Endothelial cell of umbilical vein (primary cell): ENCODE measurements around the gene RNF213. TPM values are rescaled to one million over a fixed set of nuclear protein-coding genes. Genes with fewer than 3 reads are reported as not detected.

Source experiments
- BruUV-seq: library from RNA; stranded (reverse); fragments of 400-500 nt; replicated peaks from 2 replicates; lab custom pipeline; 2021; lab: Mats Ljungman, UMichigan
- CTCF ChIA-PET: fragments of 300-600, 350-600 bp; sonication (Branson Sonifier 250); formaldehyde crosslinking; loops from one replicate; lab custom pipeline; 2021; ENCODE audit warnings: antibody characterized with exemption, inconsistent platforms; lab: Charles Lee
- POLR2A ChIA-PET: fragments of 300-600, 350-600 bp; sonication (Branson Sonifier 250); formaldehyde crosslinking; loops from one replicate; lab custom pipeline; 2021; ENCODE audit warnings: antibody characterized with exemption, inconsistent platforms; lab: Charles Lee
- DNase-seq: peaks from one replicate; pipeline ENCODE4 v3.0.0-alpha.2; 2011; ENCODE audit warnings: low read depth, low spot score
- FAIRE-seq: peaks from 2 replicates; lab custom pipeline; 2011; peaks lifted over from hg19 to GRCh38; lab: Jason Lieb, UNC
- H2AFZ ChIP-seq: 2 replicates; pipeline ENCODE4 v1.6.0; 2012; ENCODE audit warnings: low read depth, low read length, control low read depth, inconsistent platforms
- H3K27ac ChIP-seq: 2 replicates; pipeline ENCODE4 v1.5.1; 2011; ENCODE audit warnings: low read depth, mild to moderate bottlenecking, control low read depth, low read length, moderate library complexity; ENCODE audit not compliant: insufficient read depth
- H3K27me3 ChIP-seq, 2 experiments: 2 replicates each; pipeline versions ENCODE4 v1.6.0 to v1.6.1; 2011; ENCODE audit warnings: low read length in 2 of 2, mixed read lengths in 1 of 2; ENCODE audit not compliant: control insufficient read depth in 2 of 2, insufficient read depth in 2 of 2
- H3K36me3 ChIP-seq, 2 experiments: 2 replicates in 1 of 2; 3 replicates in 1 of 2; pipeline ENCODE4 v1.5.1; 2011; ENCODE audit warnings: low read length in 2 of 2, mild to moderate bottlenecking in 1 of 2, moderate library complexity in 1 of 2; ENCODE audit not compliant: control insufficient read depth in 2 of 2, insufficient read depth in 2 of 2; ENCODE audit errors: extremely low read depth in 1 of 2
- H3K4me1 ChIP-seq: 3 replicates; pipeline ENCODE4 v1.5.1; 2011; ENCODE audit warnings: mild to moderate bottlenecking, low read length; ENCODE audit not compliant: control insufficient read depth, insufficient read depth; ENCODE audit errors: extremely low read depth
- H3K4me2 ChIP-seq: 2 replicates; pipeline ENCODE4 v1.6.1; 2011; ENCODE audit warnings: low read length, control low read depth, mixed read lengths; ENCODE audit not compliant: insufficient read depth
- H3K4me3 ChIP-seq, 3 experiments: fragments of 200-600 bp in 1 of 3; sonication (generic), shearing (Covaris generic) in 1 of 3; replicated peaks in 1 of 3; 2 replicates each; pipeline ENCODE4 v1.5.1; 2011 to 2016; ENCODE audit warnings: control low read depth in 3 of 3, low read length in 3 of 3, mild to moderate bottlenecking in 2 of 3, inconsistent platforms in 1 of 3, low read depth in 1 of 3, moderate library complexity in 1 of 3; ENCODE audit not compliant: insufficient read depth in 1 of 3
- H3K79me2 ChIP-seq: 2 replicates; pipeline ENCODE4 v1.6.0; 2012; ENCODE audit warnings: low read length, inconsistent platforms; ENCODE audit not compliant: control insufficient read depth, insufficient read depth
- H3K9ac ChIP-seq: replicated peaks from 2 replicates; pipeline ENCODE3; 2011; ENCODE audit warnings: low read length, control low read depth; ENCODE audit not compliant: insufficient read depth; ENCODE audit errors: extremely low read depth
- H3K9me1 ChIP-seq: replicated peaks from 3 replicates; pipeline ENCODE4 v1.6.0; 2011; ENCODE audit warnings: mild to moderate bottlenecking, low read length; ENCODE audit not compliant: control insufficient read depth, insufficient read depth; ENCODE audit errors: extremely low read depth
- H3K9me3 ChIP-seq: replicated peaks from 2 replicates; pipeline ENCODE4 v1.5.1; 2012; ENCODE audit warnings: low read length, inconsistent platforms; ENCODE audit not compliant: control insufficient read depth, insufficient read depth
- H4K20me1 ChIP-seq: replicated peaks from 2 replicates; pipeline ENCODE3; 2011; ENCODE audit warnings: mild to moderate bottlenecking, low read length; ENCODE audit not compliant: control insufficient read depth, insufficient read depth; ENCODE audit errors: extremely low read depth
- CTCF ChIP-seq, 2 donors: IDR thresholded peaks; 1 replicate in 1 of 2; 2 replicates in 1 of 2; pipeline ENCODE4 v1.5.1; 2011; ENCODE audit warnings: low read length in 2 of 2, mild to moderate bottlenecking in 2 of 2, moderate library complexity in 2 of 2, control low read depth in 1 of 2, inconsistent platforms in 1 of 2, low read depth in 1 of 2; ENCODE audit not compliant: insufficient read depth in 1 of 2; ENCODE audit errors: extremely low read depth in 1 of 2
- EZH2 ChIP-seq: IDR thresholded peaks from 2 replicates; pipeline ENCODE4 v1.6.1; 2012; ENCODE audit warnings: borderline replicate concordance, low read depth, mild to moderate bottlenecking, moderate library complexity, low read length, inconsistent platforms; ENCODE audit not compliant: severe bottlenecking
- FOS ChIP-seq: IDR thresholded peaks from 2 replicates; pipeline ENCODE4 v1.6.1; 2011; ENCODE audit warnings: mild to moderate bottlenecking, low read length, moderate library complexity, borderline replicate concordance; ENCODE audit not compliant: insufficient read depth
- GATA2 ChIP-seq: IDR thresholded peaks from 2 replicates; pipeline ENCODE4 v1.7.0; 2011; ENCODE audit warnings: low read depth, mild to moderate bottlenecking, moderate library complexity, mixed read lengths, low read length; ENCODE audit not compliant: insufficient read length, insufficient read depth
- JUN ChIP-seq: IDR thresholded peaks from 2 replicates; pipeline ENCODE4 v1.6.1; 2011; ENCODE audit warnings: borderline replicate concordance, low read depth; ENCODE audit not compliant: insufficient read length, insufficient read depth
- MAX ChIP-seq: IDR thresholded peaks from 2 replicates; pipeline ENCODE4 v1.6.1; 2011; ENCODE audit not compliant: insufficient read depth, insufficient read length
- MYC ChIP-seq: IDR thresholded peaks from one replicate; pipeline ENCODE4 v1.6.1; 2011; ENCODE audit warnings: mild to moderate bottlenecking, low read depth, low read length
- POLR2A ChIP-seq: IDR thresholded peaks from 2 replicates; pipeline ENCODE4 v1.6.1; 2012; ENCODE audit warnings: low read depth, mild to moderate bottlenecking, control low read depth, low read length
- POLR2AphosphoS5 ChIP-seq: IDR thresholded peaks from 2 replicates; pipeline ENCODE4 v1.6.1; 2012; ENCODE audit warnings: low read depth, mild to moderate bottlenecking, control low read depth, low read length, moderate library complexity; ENCODE audit not compliant: insufficient read depth
- dilution Hi-C: fragments of 300-500 bp; cut with MboI; formaldehyde crosslinking; loops from one replicate; pipeline ENCODE4 v1.15.0; 2019; ENCODE audit warnings: low sequenced_read_pairs; ENCODE audit not compliant: extremely low pct_ligation_motif_present
- intact Hi-C: fragments of 100-400 bp; cut with micrococcal nuclease; formaldehyde crosslinking; loops from one replicate; pipeline ENCODE4 v1.10.0; 2022
- polyA plus RNA-seq, 4 experiments: library from polyadenylated mRNA; depleted of rRNA in 3 of 4; stranded (reverse) in 3 of 4; unstranded in 1 of 4; fragments of >200 nt; gene quantifications; 2 replicates each; pipeline versions ENCODE4 v1.2.1 to v1.2.3, GENCODE V29; 2011 to 2012; ENCODE audit warnings: missing spikeins in 1 of 4
- total RNA-seq: library from RNA; stranded (reverse); gene quantifications from 2 replicates; pipeline ENCODE4 v1.2.3, GENCODE V29; 2021

RNF213 gene
- total and polyA plus RNA-seq, 2 donors (not counting 3 experiments of a cell fraction or from before 2014, with no cell fraction given), result 36.5 to 116 TPM

- TF ChIP-seq FOS (no peak), JUN (no peak), EZH2 (no peak), GATA2 (no peak), MAX (no peak), MYC (no peak), POLR2A (no peak), CTCF (IDR thresholded peaks at IDR 0.05; ENCODE audit: extremely low read depth in 1 of 2, insufficient read depth in 1 of 2, low read depth in 1 of 2, low read length in 2 of 2) (no peak), POLR2AphosphoS5 (no peak)
- no peak for FAIRE-seq
- H3K27ac ChIP-seq, result no peak overlapping the region
- H3K9me3 ChIP-seq, result no peaks in the 10 kb centered on the region
- ChIA-PET CTCF (no interaction called here), POLR2A (no interaction called here)
- no peaks in the 10 kb centered on the region for H3K9me1 ChIP-seq
- no peaks in the 10 kb centered on the region for H3K4me1 ChIP-seq
- no peak overlapping the region for H3K4me3 ChIP-seq
- intact Hi-C loops, result no loop called here
- H3K4me2 ChIP-seq, result no peak overlapping the region
- H3K36me3 ChIP-seq, result peaks cover 16 to 32% of the 10 kb centered on the region in 2 experiments
- no peak overlapping the region for H2AFZ ChIP-seq
- dilution Hi-C loops, result no loop called here
- H3K27me3 ChIP-seq, result no peaks in the 10 kb centered on the region
- BruUV-seq, result no TSS peak
- no peak overlapping the region for H3K9ac ChIP-seq
- no peak for DNase-seq
- H3K79me2 ChIP-seq, result peaks cover 7% of the 10 kb centered on the region
- H4K20me1 ChIP-seq, result no peaks in the 10 kb centered on the region
Observed at GRCh38 chr17:80317706-80317980, 57.0 kb downstream of the RNF213 start.
